HG03108 (cell line): ENCODE results near the gene HDAC4.

Experiments
- ATAC-seq: cut with Tn5 transposase; IDR thresholded peaks from one replicate; pipeline ENCODE4 v1.9.1; 2021; ENCODE audit warnings: moderate library complexity; ENCODE audit not compliant: unreplicated experiment

HDAC4 gene

GRCh38 chr2:239163688-239164334 is 237.0 kb downstream of the HDAC4 start:
- no peak for ATAC-seq

- ATAC-seq, result no peak
Measured at GRCh38 chr2:239162976-239163687, 237.7 kb downstream of the HDAC4 start.

- no peak for ATAC-seq
Measured at GRCh38 chr2:239162141-239162821, 238.5 kb downstream of the HDAC4 start.

- no peak for ATAC-seq
Measured at GRCh38 chr2:239161711-239162140, 239.1 kb downstream of the HDAC4 start.

- no peak for ATAC-seq
Measured at GRCh38 chr2:239160226-239161143, 240.3 kb downstream of the HDAC4 start.

GRCh38 chr2:239159476-239159911 is 241.3 kb downstream of the HDAC4 start:
- ATAC-seq, result no peak

GRCh38 chr2:239158641-239159475 is 242.0 kb downstream of the HDAC4 start:
- ATAC-seq, result no peak

GRCh38 chr2:239157771-239158170 is 243.0 kb downstream of the HDAC4 start:
- ATAC-seq, result no peak

GRCh38 chr2:239157269-239157668 is 243.6 kb downstream of the HDAC4 start:
- no peak for ATAC-seq

GRCh38 chr2:239156516-239157265 is 244.1 kb downstream of the HDAC4 start:
- no peak for ATAC-seq

- ATAC-seq, result no peak
Measured at GRCh38 chr2:239155806-239156480, 244.9 kb downstream of the HDAC4 start.

GRCh38 chr2:239154971-239155805 is 245.6 kb downstream of the HDAC4 start:
- no peak for ATAC-seq

GRCh38 chr2:239153806-239154591 is 246.8 kb downstream of the HDAC4 start:
- no peak for ATAC-seq

GRCh38 chr2:239152916-239153305 is 247.9 kb downstream of the HDAC4 start:
- no peak for ATAC-seq

- ATAC-seq, result no peak
Measured at GRCh38 chr2:239152239-239152915, 248.4 kb downstream of the HDAC4 start.
